Heart left ventricle (tissue), 13 donors: ENCODE measurements around the gene ENPP6.

Experiments used
- CTCF ChIP-seq, 12 donors: fragments of 200-600 bp; sonication (generic) in 4 of 12; IDR thresholded peaks; one replicate each; pipeline versions ENCODE4 v1.5.0 to v1.8.0; 2018 to 2022; ENCODE audit warnings: antibody characterized with exemption in 12 of 12, mild to moderate bottlenecking in 5 of 12
- POLR2A ChIP-seq, 2 donors: fragments of 450-650 bp; IDR thresholded peaks; one replicate each; pipeline ENCODE4 v1.6.1; 2017; ENCODE audit warnings: antibody characterized with exemption in 2 of 2, mild to moderate bottlenecking in 2 of 2, moderate library complexity in 2 of 2
- donor health status: ischemic (EF 13 %, LVEDD 7.1; RV severe dilation, severe dysfunction).
- donor health status: DM: no; HTN: yes; CAD: no.
- donor health status: DM: no; HTN: no; CAD: no.
- donor health status: ischemic (EF 25% LVEDD 6.9; RV normal size, moderate dysfunction).
- donor health status: ischemic (EF 25% LVEDD 5.7; RV mildly dilated, moderate dysfunction).
- donor health status: ischemic (EF 35%, LVEDD 5.7; RV mildly dilated, moderate dysfunction).
- donor health status: nonischemic (EF 11% LVEDD 7.7; RV severe dilation, severe dysfunction).
- donor health status: DM: yes; HTN: yes; CAD: no.
- donor health status: PGD.
- donor health status: ischemic (EF 29% LVEDD 5.4; RV normal size, mild dysfunction).
- donor health status: nonischemic (EF 23%, LVEDD 6.1; RV moderate dilation, normal function).

GRCh38 chr4:184252136-184253071, 34.7 kb upstream of the ENPP6 start:
- TF ChIP-seq POLR2A (IDR thresholded peaks at IDR 0.05), result no peak
- no peak for TF ChIP-seq CTCF (IDR thresholded peaks at IDR 0.05)
